ENCODE measurements around the gene CFAP58. TPM values are rescaled to one million over a fixed set of nuclear protein-coding genes. Genes with fewer than 3 reads are reported as not detected.

Gene CFAP58
- total RNA-seq, 2 experiments from 2014 or later: 0.59 to 0.86 TPM

DNA sequence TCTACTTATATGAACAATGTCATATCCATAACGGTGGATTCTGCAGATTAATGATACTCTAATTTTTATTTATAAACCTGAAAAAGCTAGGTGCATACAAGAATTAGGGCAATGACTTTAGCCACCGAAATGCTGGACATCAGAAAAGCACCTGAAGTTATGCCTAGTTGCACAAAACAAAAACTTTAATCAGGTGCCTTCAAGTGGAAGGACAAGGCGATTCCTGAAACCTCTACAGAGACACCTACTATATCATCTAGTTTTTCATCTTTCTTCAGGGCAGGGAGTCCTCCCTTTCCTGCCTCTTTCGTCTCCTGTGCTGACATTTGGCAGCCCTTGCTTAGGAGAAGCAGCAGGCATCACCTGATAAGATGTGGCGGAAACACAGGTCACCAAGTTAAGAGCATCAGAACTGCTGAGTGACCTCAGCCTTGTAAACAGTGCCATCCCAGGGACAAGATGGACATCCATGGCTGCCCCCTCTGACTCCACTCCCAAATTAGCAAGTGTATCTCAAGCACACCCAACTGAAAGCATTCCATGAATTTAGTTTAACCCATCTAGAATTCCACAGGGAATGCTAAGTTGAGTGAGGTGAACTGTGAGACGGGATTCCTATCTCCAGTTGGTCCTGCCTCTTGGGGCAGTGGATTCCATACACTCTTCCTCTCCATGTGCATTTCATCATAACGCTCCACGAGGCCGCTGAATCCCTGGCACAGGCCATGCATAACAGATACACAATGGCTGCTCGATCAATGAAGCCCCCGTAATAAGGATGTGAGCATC is 21.2 kb upstream of the CFAP58 start:
- Mint-ChIP-seq H3K4me3 (peak overlapping the region; percentile 45), H3K36me3 (ENCODE audit: low read depth) (peaks cover 13% of the 10 kb centered on the region), H3K4me1 (ENCODE audit: low read depth) (peaks cover 87% of the 10 kb centered on the region), H3K27me3 (ENCODE audit: low read depth) (no peaks in the 10 kb centered on the region), H3K9me3 (no peaks in the 10 kb centered on the region), H3K27ac (no peak overlapping the region)
- DNase-seq: no peak
- CTCF ChIA-PET: interaction anchor here (2.1 to 7.0 kb wide), 2 partner anchors 21 to 26 kb away, joined by 4 to 67 read pairs; no protein-coding TSS in a partner anchor
- intact Hi-C loops (cut with micrococcal nuclease): loop anchor here (10.0 kb wide), 1 partner anchor 638 kb away; no protein-coding TSS in a partner anchor

DNA sequence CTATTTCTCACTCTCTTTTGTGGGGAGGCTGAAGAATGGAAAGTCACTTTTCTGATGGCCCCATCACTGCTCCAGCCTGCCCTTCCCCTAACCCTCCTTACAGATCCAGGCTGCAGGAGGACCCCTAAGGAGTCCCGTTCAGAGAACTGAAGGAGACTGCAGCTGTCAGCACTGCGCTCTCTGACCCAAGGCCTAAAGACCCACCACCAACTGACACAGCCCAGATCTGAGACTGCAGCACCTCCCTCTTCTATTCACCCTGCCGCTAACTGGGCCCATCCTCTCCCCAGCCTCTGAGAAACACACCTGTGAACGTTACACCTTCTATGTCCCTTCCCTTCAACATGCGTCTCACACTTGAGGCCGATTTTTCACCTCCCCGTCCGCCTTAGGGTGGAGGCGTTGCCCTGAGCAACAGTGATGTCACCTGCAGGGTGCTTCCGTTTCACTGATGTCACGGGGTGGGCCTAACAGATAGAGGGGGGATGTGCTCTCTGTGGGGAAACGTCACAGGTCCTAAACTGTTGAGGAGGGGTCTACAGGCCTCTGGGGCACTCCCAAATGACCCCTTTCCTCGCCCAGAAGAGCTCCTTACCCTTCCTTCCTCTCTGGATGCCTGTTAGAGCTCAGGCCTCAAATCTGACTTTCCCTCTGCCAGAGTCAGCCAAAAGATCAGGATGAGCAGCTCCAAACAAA is 20.5 kb upstream of the CFAP58 start:
- H3K27ac Mint-ChIP-seq: peak overlapping the region; percentile 77
- intact Hi-C loops (cut with micrococcal nuclease): loop anchor here (10.0 kb wide), 1 partner anchor 638 kb away; no protein-coding TSS in a partner anchor
- peak overlapping the region; percentile 45 for H3K4me3 Mint-ChIP-seq
- peak; percentile 74 for DNase-seq
- CTCF ChIA-PET: interaction anchor here (1.0 to 7.0 kb wide), 4 partner anchors 18 to 42 kb away, joined by 3 to 67 read pairs (median 13); no protein-coding TSS in a partner anchor
- no peaks in the 10 kb centered on the region for H3K27me3 Mint-ChIP-seq (ENCODE audit: low read depth)
- peaks cover 14% of the 10 kb centered on the region for H3K36me3 Mint-ChIP-seq (ENCODE audit: low read depth)
- no peaks in the 10 kb centered on the region for H3K9me3 Mint-ChIP-seq
- H3K4me1 Mint-ChIP-seq (ENCODE audit: low read depth): peaks cover 79% of the 10 kb centered on the region

DNA sequence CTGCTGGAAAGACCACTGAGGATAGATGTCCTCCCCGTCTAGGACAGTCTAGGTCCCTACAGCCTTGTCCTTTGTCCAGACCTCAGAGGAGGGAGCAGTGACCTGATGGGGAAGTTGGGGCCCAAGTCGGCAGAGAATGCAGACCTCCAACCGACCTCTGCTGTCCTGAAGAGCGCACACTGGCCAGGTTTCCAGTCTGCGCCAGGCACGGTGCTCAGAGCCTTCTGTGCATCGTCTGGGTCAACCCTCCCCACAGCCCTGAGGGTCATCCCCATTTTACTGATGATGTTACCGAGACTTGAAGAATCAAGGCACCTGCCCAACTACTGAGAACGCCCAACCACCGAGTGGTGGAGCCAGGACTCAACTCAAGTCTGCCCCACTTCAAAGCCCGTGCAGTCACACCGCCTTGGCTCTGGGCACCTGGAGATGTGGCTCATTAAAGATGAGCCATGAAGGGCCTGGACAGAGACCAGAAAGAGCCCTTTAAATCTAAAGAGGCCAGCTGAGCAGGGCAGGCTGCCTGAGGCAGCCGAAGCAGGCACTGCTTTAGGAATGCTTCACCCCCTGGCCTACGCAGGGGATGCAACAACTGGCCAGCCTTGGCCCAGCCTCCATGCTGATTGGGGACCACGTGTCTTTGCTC is 19.8 kb upstream of the CFAP58 start:
- intact Hi-C loops (cut with micrococcal nuclease): loop anchor here (10.0 kb wide), 1 partner anchor 639 kb away; no protein-coding TSS in a partner anchor
- Mint-ChIP-seq H3K4me3 (peak overlapping the region; percentile 45), H3K27me3 (ENCODE audit: low read depth) (no peaks in the 10 kb centered on the region), H3K4me1 (ENCODE audit: low read depth) (peaks cover 73% of the 10 kb centered on the region), H3K36me3 (ENCODE audit: low read depth) (peaks cover 14% of the 10 kb centered on the region), H3K9me3 (no peaks in the 10 kb centered on the region), H3K27ac (peak overlapping the region; percentile 77)
- CTCF ChIA-PET: interaction anchor here (0.8 to 7.0 kb wide), 5 partner anchors 17 to 59 kb away, joined by 3 to 67 read pairs (median 22); no protein-coding TSS in a partner anchor
- DNase-seq: no peak

DNA sequence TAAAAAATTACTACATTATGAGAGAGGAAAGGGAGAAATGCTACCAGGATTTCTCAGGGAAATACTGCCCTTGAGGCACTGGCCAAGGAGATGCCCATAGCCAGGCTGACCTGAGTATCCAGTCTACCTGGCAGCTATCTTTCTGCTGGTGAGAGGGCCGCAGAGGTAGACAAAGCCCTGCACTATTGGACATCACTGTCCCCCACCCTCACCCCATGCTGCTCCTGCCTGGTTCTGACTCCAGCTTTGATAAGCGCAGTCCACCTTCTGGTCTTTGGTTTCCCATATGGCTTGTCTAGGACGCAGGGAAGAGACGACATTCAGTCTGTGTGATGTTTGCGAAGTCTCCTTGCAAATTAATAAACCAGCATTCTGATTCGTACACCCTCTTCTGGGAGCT is 19.1 kb upstream of the CFAP58 start:
- DNase-seq: no peak
- Mint-ChIP-seq H3K27me3 (ENCODE audit: low read depth) (no peaks in the 10 kb centered on the region), H3K27ac (peak overlapping the region; percentile 73), H3K4me1 (ENCODE audit: low read depth) (peaks cover 73% of the 10 kb centered on the region), H3K36me3 (ENCODE audit: low read depth) (peaks cover 14% of the 10 kb centered on the region), H3K9me3 (no peaks in the 10 kb centered on the region), H3K4me3 (no peak overlapping the region)
- intact Hi-C loops (cut with micrococcal nuclease): loop anchor here (10.0 kb wide), 1 partner anchor 640 kb away; no protein-coding TSS in a partner anchor
- CTCF ChIA-PET: interaction anchor here (0.8 to 7.0 kb wide), 5 partner anchors 16 to 59 kb away, joined by 3 to 67 read pairs (median 22); partner anchors contain the start of gene CFAP58

DNA sequence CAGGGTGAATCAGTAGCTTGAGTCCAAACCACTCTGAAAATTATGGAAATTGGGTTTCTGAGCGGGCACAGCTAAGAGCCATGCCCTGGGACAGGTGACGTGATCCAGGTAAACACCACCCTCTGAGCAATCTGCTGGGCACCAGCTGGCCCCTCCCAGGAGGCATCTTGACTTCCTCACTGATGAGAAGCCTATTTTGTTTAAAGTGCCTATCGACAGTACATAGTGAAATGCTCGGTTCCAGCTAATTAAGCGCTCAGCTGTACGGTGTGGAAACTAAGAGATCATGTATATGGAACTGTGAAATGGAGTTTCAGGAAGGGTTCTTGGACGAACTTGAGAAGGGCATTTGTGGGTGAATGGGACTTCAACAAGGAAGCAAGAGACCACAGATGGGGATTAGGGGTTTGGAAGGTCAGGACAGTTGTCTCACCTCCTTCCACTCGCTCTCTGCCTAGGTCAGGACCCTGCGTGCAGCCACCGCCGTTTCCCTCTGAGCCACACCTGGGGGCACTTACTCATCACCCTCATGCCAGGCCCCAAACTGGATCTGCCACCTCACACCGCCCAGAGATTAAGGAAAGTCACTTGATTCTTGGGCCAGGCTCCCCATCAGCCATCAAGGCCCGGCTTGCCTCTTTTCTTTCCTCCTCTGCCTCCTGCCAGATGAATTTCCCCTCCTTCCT is 18.5 kb upstream of the CFAP58 start:
- CTCF ChIA-PET: interaction anchor here (0.7 to 7.0 kb wide), 6 partner anchors 16 to 433 kb away, joined by 3 to 67 read pairs (median 15); partner anchors contain the start of gene CFAP58
- intact Hi-C loops (cut with micrococcal nuclease): loop anchor here (10.0 kb wide), 1 partner anchor 640 kb away; no protein-coding TSS in a partner anchor
- peak overlapping the region; percentile 48 for H3K4me3 Mint-ChIP-seq
- peaks cover 72% of the 10 kb centered on the region for H3K4me1 Mint-ChIP-seq (ENCODE audit: low read depth)
- H3K27ac Mint-ChIP-seq: peak overlapping the region; percentile 73
- no peaks in the 10 kb centered on the region for H3K9me3 Mint-ChIP-seq
- DNase-seq: no peak
- H3K27me3 Mint-ChIP-seq (ENCODE audit: low read depth): no peaks in the 10 kb centered on the region
- peaks cover 14% of the 10 kb centered on the region for H3K36me3 Mint-ChIP-seq (ENCODE audit: low read depth)

DNA sequence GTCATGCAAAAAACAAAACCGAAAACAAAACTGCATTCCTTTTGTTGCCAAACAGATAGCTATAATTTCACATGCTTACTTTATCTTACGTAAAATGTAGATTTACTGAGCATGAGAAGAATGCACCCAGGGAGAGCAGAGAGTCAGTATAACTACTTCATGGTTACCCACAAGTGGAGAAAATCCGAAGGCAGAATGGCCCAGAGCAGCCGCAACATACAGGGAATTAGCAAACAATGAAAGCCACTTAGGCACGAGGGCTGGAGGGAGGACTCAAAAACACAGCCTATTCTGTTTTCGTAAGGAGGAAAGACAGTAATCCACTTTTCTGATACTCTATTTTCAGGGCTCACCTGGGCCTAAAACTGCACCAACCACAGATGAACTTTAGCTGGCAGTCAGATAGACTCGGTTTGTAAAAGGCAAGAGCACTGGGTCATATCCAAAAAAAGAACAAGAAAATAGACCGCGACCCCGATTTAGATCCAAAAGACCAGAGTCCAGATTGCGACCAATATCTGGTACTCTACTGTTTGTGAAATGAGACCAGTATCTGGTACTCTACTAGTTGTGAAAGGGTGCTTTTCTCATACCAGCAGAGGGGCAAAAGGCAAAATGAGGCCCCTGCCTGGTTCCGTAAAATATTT is 16.7 kb upstream of the CFAP58 start:
- Mint-ChIP-seq H3K27ac (peak overlapping the region; percentile 98), H3K4me3 (peak overlapping the region; percentile 84), H3K36me3 (ENCODE audit: low read depth) (peaks cover 14% of the 10 kb centered on the region), H3K9me3 (no peaks in the 10 kb centered on the region), H3K27me3 (ENCODE audit: low read depth) (no peaks in the 10 kb centered on the region), H3K4me1 (ENCODE audit: low read depth) (peaks cover 57% of the 10 kb centered on the region)
- DNase-seq: no peak
- intact Hi-C loops (cut with micrococcal nuclease): loop anchor here (2.0 to 10.0 kb wide), 2 partner anchors 642 to 680 kb away; no protein-coding TSS in a partner anchor
- CTCF ChIA-PET: interaction anchor here (0.5 to 7.0 kb wide), 10 partner anchors 14 to 145 kb away, joined by 3 to 67 read pairs (median 4); partner anchors contain the start of genes CFAP58 and GSTO2

DNA sequence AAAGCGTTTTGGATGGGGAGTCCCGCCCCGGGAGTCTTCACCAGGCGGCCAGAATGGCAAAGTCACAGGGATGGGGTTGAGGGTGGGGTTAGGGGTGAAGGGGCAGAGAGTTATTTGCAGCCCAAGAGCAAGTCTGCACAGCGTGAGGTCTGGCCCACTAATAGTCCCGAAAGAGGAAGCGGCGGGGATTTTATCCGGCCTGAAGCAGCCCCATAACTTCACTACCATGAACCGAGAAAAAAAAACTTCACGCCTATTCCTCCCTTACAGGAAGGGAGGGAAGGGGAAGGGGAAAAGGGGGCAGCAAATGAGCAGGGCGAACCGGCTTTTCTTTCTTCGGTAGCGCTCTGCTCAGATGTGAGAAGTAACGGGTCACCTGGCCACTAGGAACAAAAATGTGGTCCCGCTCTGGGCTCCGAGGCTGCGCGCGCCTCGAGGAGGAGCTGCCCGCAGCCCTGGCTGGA is 16.1 kb upstream of the CFAP58 start:
- CTCF ChIA-PET: interaction anchor here (1.0 to 7.0 kb wide), 6 partner anchors 13 to 63 kb away, joined by 3 to 67 read pairs (median 8); no protein-coding TSS in a partner anchor
- H3K36me3 Mint-ChIP-seq (ENCODE audit: low read depth): peaks cover 14% of the 10 kb centered on the region
- H3K4me3 Mint-ChIP-seq: peak overlapping the region; percentile 84
- peaks cover 52% of the 10 kb centered on the region for H3K4me1 Mint-ChIP-seq (ENCODE audit: low read depth)
- peak; percentile 54 for DNase-seq
- H3K27me3 Mint-ChIP-seq (ENCODE audit: low read depth): no peaks in the 10 kb centered on the region
- H3K27ac Mint-ChIP-seq: peak overlapping the region; percentile 98
- H3K9me3 Mint-ChIP-seq: no peaks in the 10 kb centered on the region
- intact Hi-C loops (cut with micrococcal nuclease): loop anchor here (2.0 to 10.0 kb wide), 2 partner anchors 643 to 679 kb away; no protein-coding TSS in a partner anchor

DNA sequence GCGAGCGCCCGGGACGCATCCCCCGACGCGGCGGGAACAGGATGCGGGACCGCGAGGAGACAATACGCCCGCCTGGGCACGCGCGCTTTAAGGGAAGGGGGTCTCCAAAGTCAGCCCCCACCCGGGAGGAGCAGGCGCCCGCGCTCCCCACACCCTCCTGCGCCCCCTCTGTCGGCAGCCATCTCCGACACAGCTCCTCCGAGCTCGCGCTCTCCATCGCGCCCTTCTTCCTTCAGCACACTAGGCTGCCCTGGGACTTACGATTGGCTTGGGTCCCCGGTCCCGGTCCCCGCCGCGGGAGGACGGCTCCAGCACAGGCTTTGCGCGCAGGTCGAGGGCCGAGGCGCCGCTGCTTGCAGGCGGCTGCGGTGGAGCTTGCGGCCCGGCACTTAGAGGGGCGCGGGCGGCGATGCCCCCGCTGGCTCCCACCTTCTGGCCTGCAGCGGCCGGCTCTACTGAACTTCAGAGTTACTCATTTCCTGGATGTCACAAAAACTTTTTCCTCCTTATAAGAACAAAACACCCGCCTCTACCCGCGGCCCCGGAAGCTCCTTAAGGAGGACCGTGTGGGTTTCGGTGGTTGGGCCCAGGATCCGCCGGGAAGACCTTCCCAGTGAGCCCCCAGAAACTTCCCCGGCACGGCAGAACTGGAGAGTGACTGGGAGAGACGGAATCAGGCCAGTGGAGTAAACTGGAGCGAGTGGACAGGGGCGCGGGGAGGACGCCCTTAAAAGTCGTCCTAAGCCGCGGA is 15.5 kb upstream of the CFAP58 start, which contains the start of gene ITPRIP:
ITPRIP (minus strand) TSS at position 481 of the 751 bp plus-strand sequence. CDS start 22,414 bp downstream, outside the sequence.
- no peaks in the 10 kb centered on the region for H3K27me3 Mint-ChIP-seq (ENCODE audit: low read depth)
- intact Hi-C loops (cut with micrococcal nuclease): loop anchor here (1.0 to 10.0 kb wide), 9 partner anchors 9 to 679 kb away; partner anchors contain the start of genes GSTO2 and SLK
- peaks cover 46% of the 10 kb centered on the region for H3K4me1 Mint-ChIP-seq (ENCODE audit: low read depth)
- H3K36me3 Mint-ChIP-seq (ENCODE audit: low read depth): peaks cover 10% of the 10 kb centered on the region
- H3K27ac Mint-ChIP-seq: peak within 1 kb of the TSS; percentile 98
- peak within 1 kb of the TSS; percentile 84 for H3K4me3 Mint-ChIP-seq
- CTCF ChIA-PET: interaction anchor here (0.6 to 7.0 kb wide), 11 partner anchors 9 to 64 kb away, joined by 3 to 67 read pairs (median 5); no protein-coding TSS in a partner anchor
- H3K9me3 Mint-ChIP-seq: no peaks in the 10 kb centered on the region
- DNase-seq: peak; percentile 78

DNA sequence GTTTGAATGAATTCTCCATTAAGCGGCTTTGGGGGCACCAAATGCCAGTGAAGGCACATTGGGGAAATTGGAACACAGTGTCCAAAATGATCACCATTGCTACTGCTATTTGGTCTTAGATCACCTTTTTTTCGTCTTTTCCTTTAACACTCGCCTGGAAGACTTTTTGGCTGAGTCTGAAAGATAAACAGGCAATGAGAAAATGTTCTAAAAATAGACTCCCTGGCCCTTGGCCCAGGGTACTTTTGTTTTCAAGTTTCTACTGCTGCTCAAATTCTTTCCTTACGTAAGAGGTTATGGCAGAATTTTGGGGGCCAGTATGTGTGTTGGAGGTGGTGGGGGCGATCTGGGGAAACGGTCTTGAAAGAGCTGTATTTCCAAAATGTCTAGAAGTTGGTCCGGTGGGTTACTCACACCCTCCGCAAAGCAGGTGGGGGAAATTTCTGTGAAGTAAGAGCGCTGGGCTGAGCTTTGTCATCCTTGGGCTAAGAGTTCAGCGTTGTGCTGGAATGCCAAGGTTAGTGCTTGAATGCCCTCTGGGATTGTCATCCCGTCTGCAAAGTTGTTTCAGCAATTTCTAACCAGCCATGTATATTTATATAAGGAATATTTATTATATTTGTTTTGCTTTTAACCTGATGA is 14.0 kb upstream of the CFAP58 start:
- H3K4me1 Mint-ChIP-seq (ENCODE audit: low read depth): peaks cover 32% of the 10 kb centered on the region
- H3K9me3 Mint-ChIP-seq: no peaks in the 10 kb centered on the region
- H3K27me3 Mint-ChIP-seq (ENCODE audit: low read depth): no peaks in the 10 kb centered on the region
- H3K36me3 Mint-ChIP-seq (ENCODE audit: low read depth): peaks cover 8% of the 10 kb centered on the region
- intact Hi-C loops (cut with micrococcal nuclease): loop anchor here (2.0 to 10.0 kb wide), 2 partner anchors 17 to 645 kb away; no protein-coding TSS in a partner anchor
- H3K27ac Mint-ChIP-seq: peak overlapping the region; percentile 98
- DNase-seq: no peak
- CTCF ChIA-PET: interaction anchor here (1.4 to 7.0 kb wide), 5 partner anchors 10 to 65 kb away, joined by 3 to 67 read pairs (median 5); no protein-coding TSS in a partner anchor
- H3K4me3 Mint-ChIP-seq: peak overlapping the region; percentile 84

Data from activated naive CD4-positive, alpha-beta T cell treated with anti-CD3 and anti-CD28 coated beads for 36 hours (primary cell).